ENCODE results near the gene MAS1. TPM values are rescaled to one million over a fixed set of nuclear protein-coding genes. Genes with fewer than 3 reads are reported as not detected.
"Not testable (repeated sequence)": the region's sequence is repeated elsewhere in the genome, so short reads cannot be mapped to it uniquely, and the experiment has no call there.

Gene MAS1
- total RNA-seq, 1 experiment from 2014 or later: not detected

DNA sequence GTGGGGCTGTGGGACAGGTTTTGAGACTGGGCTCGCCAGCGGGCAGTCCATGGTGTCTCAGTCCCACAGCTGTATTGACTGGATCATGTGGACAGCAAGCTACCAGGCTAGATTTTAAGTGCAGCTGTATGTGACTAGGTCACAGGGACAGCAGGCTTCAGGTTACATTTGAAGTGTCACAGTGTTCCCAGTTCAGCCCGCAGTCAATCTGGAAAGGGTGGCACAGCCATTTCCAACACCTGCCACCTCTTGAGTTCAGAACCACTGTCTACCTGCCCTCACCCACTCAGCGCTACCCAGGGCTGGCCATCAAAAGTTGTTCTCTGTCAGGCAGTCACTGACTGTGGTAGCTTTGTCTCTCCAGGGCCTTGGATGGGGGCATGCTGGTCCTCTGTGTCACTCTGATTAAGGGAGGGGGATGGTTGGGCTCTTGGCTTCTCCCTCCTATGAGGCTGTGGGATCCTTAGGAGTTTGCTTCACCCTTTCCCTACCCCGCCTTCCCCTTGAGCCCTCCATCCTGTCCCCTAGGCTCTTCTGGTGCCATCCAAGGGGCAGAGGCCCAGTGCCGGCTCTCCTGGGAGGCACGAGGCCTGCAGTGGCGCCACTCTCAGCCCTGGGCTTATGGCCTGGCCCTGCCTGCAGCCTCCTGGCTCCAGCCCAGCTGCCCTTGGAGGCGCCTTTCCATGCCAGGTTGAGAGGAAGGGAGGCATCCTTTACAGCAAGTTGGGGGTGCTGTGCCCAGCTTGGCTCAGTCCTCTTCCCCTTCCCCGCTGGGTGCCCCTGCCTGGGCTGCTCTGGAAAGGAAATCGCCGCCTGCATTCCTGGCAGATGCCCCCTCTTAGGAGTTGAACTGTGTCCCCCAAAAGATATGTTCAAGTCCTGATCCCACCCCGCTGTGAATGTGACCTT is 45.8 kb upstream of the MAS1 start:
- no peak for DNase-seq (ENCODE audit: low read depth, low spot score)
- in situ Hi-C loops (cut with HindIII; ENCODE audit: low pct_unique_long_range_greater_than_20kb, low sequenced_read_pairs): no loop called here
- POLR2A ChIA-PET: no interaction called here
- no peaks in the 10 kb centered on the region for H3K36me3 ChIP-seq (ENCODE audit: control insufficient read depth, insufficient read depth, low read length)
- no peaks in the 10 kb centered on the region for H3K27me3 ChIP-seq (ENCODE audit: control insufficient read depth, insufficient read depth, low read length)
- ATAC-seq: 0 out of 2 replicates have a peak, but pooled peaks have one; percentile 37
- no TSS peak for BruUV-seq (replicated peaks)
- H3K27ac ChIP-seq (ENCODE audit: low read length): no peak overlapping the region
- H3K4me3 ChIP-seq (ENCODE audit: low read depth in 2 of 2, low read length in 2 of 2): no peak overlapping the region
- H3K9me3 ChIP-seq (ENCODE audit: control insufficient read depth, insufficient read depth, low read depth, low read length): no peaks in the 10 kb centered on the region
- intact Hi-C loops (cut with micrococcal nuclease; ENCODE audit: unreplicated experiment): no loop called here
- no peak for TF ChIP-seq SIN3A (IDR thresholded peaks at IDR 0.05; ENCODE audit: borderline replicate concordance, insufficient read depth, low read depth, low read length)
- no peak for TF ChIP-seq TCF7L2 (IDR thresholded peaks at IDR 0.05; ENCODE audit: low read depth, low read length)
- no peak for TF ChIP-seq POLR2AphosphoS5 (IDR thresholded peaks at IDR 0.05; ENCODE audit: low read depth, low read length)
- TF ChIP-seq, protein P1, sequence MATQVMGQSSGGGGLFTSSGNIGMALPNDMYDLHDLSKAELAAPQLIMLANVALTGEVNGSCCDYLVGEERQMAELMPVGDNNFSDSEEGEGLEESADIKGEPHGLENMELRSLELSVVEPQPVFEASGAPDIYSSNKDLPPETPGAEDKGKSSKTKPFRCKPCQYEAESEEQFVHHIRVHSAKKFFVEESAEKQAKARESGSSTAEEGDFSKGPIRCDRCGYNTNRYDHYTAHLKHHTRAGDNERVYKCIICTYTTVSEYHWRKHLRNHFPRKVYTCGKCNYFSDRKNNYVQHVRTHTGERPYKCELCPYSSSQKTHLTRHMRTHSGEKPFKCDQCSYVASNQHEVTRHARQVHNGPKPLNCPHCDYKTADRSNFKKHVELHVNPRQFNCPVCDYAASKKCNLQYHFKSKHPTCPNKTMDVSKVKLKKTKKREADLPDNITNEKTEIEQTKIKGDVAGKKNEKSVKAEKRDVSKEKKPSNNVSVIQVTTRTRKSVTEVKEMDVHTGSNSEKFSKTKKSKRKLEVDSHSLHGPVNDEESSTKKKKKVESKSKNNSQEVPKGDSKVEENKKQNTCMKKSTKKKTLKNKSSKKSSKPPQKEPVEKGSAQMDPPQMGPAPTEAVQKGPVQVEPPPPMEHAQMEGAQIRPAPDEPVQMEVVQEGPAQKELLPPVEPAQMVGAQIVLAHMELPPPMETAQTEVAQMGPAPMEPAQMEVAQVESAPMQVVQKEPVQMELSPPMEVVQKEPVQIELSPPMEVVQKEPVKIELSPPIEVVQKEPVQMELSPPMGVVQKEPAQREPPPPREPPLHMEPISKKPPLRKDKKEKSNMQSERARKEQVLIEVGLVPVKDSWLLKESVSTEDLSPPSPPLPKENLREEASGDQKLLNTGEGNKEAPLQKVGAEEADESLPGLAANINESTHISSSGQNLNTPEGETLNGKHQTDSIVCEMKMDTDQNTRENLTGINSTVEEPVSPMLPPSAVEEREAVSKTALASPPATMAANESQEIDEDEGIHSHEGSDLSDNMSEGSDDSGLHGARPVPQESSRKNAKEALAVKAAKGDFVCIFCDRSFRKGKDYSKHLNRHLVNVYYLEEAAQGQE (IDR thresholded peaks at IDR 0.05; ENCODE audit: insufficient read depth in 1 of 2, low read depth in 2 of 2, low read length in 1 of 2): no peak
- TF ChIP-seq, protein P2, sequence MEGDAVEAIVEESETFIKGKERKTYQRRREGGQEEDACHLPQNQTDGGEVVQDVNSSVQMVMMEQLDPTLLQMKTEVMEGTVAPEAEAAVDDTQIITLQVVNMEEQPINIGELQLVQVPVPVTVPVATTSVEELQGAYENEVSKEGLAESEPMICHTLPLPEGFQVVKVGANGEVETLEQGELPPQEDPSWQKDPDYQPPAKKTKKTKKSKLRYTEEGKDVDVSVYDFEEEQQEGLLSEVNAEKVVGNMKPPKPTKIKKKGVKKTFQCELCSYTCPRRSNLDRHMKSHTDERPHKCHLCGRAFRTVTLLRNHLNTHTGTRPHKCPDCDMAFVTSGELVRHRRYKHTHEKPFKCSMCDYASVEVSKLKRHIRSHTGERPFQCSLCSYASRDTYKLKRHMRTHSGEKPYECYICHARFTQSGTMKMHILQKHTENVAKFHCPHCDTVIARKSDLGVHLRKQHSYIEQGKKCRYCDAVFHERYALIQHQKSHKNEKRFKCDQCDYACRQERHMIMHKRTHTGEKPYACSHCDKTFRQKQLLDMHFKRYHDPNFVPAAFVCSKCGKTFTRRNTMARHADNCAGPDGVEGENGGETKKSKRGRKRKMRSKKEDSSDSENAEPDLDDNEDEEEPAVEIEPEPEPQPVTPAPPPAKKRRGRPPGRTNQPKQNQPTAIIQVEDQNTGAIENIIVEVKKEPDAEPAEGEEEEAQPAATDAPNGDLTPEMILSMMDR (IDR thresholded peaks at IDR 0.05): no peak
- CTCF ChIA-PET: no interaction called here
- H3K4me1 ChIP-seq (ENCODE audit: control insufficient read depth, insufficient read depth, low read length): no peaks in the 10 kb centered on the region

DNA sequence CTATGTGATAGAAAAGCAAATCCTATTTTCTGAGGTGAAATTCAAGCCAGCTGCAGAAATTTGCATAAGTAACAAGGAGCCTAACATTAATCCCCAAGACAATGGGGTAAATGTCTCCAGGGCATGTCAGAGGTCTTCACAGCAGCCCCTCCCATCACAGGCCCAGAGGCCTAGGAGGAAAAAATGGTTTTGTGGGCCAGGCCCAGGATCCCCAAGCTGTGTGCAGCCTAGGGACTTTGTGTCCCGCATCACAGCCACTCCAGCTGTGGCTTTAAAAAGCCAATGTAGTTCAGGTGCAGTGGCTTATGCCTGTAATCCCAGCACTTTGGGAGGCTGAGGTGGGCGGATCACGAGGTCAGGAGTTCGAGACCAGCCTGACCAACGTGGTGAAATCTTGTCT is 42.2 kb upstream of the MAS1 start:
- CTCF ChIA-PET; in situ Hi-C loops (cut with HindIII; ENCODE audit: low pct_unique_long_range_greater_than_20kb, low sequenced_read_pairs); POLR2A ChIA-PET; H3K4me1 ChIP-seq (ENCODE audit: control insufficient read depth, insufficient read depth, low read length); BruUV-seq (replicated peaks); intact Hi-C loops (cut with micrococcal nuclease; ENCODE audit: unreplicated experiment); H3K27ac ChIP-seq (ENCODE audit: low read length); H3K36me3 ChIP-seq (ENCODE audit: control insufficient read depth, insufficient read depth, low read length); ATAC-seq; H3K9me3 ChIP-seq (ENCODE audit: control insufficient read depth, insufficient read depth, low read depth, low read length); H3K4me3 ChIP-seq (ENCODE audit: low read depth in 2 of 2, low read length in 2 of 2); H3K27me3 ChIP-seq (ENCODE audit: control insufficient read depth, insufficient read depth, low read length); DNase-seq (ENCODE audit: low read depth, low spot score): not testable (repeated sequence)

DNA sequence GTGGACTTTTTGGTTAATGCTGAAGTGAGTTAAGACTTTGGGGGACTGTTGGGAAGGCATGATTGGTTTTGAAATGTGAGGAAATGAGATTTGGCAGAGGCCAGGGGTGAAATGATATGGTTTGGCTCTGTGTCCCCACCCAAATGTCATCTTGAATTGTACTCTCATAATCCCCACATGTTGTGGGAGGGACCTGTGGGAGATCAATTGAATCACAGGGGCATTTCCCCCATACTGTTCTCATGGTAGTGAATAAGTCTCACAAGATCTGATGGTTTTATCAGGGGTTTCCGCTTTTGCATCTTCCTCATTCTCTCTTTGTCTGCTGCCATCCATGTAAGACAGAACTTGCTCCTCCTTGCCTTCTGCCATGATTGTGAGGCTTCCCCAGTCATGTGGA is 40.9 kb upstream of the MAS1 start:
- POLR2A ChIA-PET; BruUV-seq (replicated peaks); intact Hi-C loops (cut with micrococcal nuclease; ENCODE audit: unreplicated experiment); H3K27ac ChIP-seq (ENCODE audit: low read length); H3K4me1 ChIP-seq (ENCODE audit: control insufficient read depth, insufficient read depth, low read length); DNase-seq (ENCODE audit: low read depth, low spot score); ATAC-seq; in situ Hi-C loops (cut with HindIII; ENCODE audit: low pct_unique_long_range_greater_than_20kb, low sequenced_read_pairs); H3K4me3 ChIP-seq (ENCODE audit: low read depth in 2 of 2, low read length in 2 of 2); CTCF ChIA-PET; H3K27me3 ChIP-seq (ENCODE audit: control insufficient read depth, insufficient read depth, low read length); H3K36me3 ChIP-seq (ENCODE audit: control insufficient read depth, insufficient read depth, low read length); H3K9me3 ChIP-seq (ENCODE audit: control insufficient read depth, insufficient read depth, low read depth, low read length): not testable (repeated sequence)
